ENCODE results near the gene TMEM181. TPM values are rescaled to one million over a fixed set of nuclear protein-coding genes. Genes with fewer than 3 reads are reported as not detected.
A peak's percentile ranks its signal among the peaks of the same experiment; 100 is the strongest.

Gene TMEM181
- total and polyA plus RNA-seq, 2 of the 13 experiments (the other 11 are each of a cell fraction or from before 2014, with no cell fraction given) = 59.1 to 108 TPM

GRCh38 chr6:158518191-158519127, 41.4 kb upstream of the TMEM181 start (continued):
- TF ChIP-seq, protein P1, sequence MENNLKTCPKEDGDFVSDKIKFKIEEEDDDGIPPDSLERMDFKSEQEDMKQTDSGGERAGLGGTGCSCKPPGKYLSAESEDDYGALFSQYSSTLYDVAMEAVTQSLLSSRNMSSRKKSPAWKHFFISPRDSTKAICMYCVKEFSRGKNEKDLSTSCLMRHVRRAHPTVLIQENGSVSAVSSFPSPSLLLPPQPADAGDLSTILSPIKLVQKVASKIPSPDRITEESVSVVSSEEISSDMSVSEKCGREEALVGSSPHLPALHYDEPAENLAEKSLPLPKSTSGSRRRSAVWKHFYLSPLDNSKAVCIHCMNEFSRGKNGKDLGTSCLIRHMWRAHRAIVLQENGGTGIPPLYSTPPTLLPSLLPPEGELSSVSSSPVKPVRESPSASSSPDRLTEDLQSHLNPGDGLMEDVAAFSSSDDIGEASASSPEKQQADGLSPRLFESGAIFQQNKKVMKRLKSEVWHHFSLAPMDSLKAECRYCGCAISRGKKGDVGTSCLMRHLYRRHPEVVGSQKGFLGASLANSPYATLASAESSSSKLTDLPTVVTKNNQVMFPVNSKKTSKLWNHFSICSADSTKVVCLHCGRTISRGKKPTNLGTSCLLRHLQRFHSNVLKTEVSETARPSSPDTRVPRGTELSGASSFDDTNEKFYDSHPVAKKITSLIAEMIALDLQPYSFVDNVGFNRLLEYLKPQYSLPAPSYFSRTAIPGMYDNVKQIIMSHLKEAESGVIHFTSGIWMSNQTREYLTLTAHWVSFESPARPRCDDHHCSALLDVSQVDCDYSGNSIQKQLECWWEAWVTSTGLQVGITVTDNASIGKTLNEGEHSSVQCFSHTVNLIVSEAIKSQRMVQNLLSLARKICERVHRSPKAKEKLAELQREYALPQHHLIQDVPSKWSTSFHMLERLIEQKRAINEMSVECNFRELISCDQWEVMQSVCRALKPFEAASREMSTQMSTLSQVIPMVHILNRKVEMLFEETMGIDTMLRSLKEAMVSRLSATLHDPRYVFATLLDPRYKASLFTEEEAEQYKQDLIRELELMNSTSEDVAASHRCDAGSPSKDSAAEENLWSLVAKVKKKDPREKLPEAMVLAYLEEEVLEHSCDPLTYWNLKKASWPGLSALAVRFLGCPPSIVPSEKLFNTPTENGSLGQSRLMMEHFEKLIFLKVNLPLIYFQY (CRISPR knock-in tag; IDR thresholded peaks at IDR 0.05; ENCODE audit: borderline replicate concordance) = no peak
- no peak for TF ChIP-seq ZNF232 (CRISPR knock-in tag; IDR thresholded peaks at IDR 0.05; ENCODE audit: borderline replicate concordance)
- no peak for TF ChIP-seq HMGA1 (CRISPR knock-in tag; conservative IDR thresholded peaks at IDR 0.05)
- no peak for TF ChIP-seq FOSL2 (CRISPR knock-in tag; IDR thresholded peaks at IDR 0.05)
- TF ChIP-seq FOXA1 (IDR thresholded peaks at IDR 0.05) = no peak
- peak; percentile 77 for TF ChIP-seq FOXA1 (CRISPR knock-in tag; IDR thresholded peaks at IDR 0.05)
- TF ChIP-seq, protein P2, sequence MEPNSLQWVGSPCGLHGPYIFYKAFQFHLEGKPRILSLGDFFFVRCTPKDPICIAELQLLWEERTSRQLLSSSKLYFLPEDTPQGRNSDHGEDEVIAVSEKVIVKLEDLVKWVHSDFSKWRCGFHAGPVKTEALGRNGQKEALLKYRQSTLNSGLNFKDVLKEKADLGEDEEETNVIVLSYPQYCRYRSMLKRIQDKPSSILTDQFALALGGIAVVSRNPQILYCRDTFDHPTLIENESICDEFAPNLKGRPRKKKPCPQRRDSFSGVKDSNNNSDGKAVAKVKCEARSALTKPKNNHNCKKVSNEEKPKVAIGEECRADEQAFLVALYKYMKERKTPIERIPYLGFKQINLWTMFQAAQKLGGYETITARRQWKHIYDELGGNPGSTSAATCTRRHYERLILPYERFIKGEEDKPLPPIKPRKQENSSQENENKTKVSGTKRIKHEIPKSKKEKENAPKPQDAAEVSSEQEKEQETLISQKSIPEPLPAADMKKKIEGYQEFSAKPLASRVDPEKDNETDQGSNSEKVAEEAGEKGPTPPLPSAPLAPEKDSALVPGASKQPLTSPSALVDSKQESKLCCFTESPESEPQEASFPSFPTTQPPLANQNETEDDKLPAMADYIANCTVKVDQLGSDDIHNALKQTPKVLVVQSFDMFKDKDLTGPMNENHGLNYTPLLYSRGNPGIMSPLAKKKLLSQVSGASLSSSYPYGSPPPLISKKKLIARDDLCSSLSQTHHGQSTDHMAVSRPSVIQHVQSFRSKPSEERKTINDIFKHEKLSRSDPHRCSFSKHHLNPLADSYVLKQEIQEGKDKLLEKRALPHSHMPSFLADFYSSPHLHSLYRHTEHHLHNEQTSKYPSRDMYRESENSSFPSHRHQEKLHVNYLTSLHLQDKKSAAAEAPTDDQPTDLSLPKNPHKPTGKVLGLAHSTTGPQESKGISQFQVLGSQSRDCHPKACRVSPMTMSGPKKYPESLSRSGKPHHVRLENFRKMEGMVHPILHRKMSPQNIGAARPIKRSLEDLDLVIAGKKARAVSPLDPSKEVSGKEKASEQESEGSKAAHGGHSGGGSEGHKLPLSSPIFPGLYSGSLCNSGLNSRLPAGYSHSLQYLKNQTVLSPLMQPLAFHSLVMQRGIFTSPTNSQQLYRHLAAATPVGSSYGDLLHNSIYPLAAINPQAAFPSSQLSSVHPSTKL (CRISPR knock-in tag; IDR thresholded peaks at IDR 0.05) = 0 out of 2 replicates have a peak, but pooled peaks have one; percentile 19
- TF ChIP-seq SOX5 (CRISPR knock-in tag; IDR thresholded peaks at IDR 0.05; ENCODE audit: borderline replicate concordance) = peak; percentile 37; the same call in 1 of the 2 replicates
- TF ChIP-seq DZIP1 (CRISPR knock-in tag; IDR thresholded peaks at IDR 0.05) = no peak

All from HepG2 (cell line).